GM18870 (cell line): ENCODE measurements around the gene MIER2.
"Not testable (repeated sequence)": the region's sequence is repeated elsewhere in the genome, so short reads cannot be mapped to it uniquely, and the experiment has no call there.

ENCODE experiments used
- ATAC-seq: cut with Tn5 transposase; IDR thresholded peaks from one replicate; pipeline ENCODE4 v1.9.1; 2021; ENCODE audit warnings: moderate library complexity; ENCODE audit not compliant: unreplicated experiment

Gene MIER2

GRCh38 chr19:262125-262524 is 82.5 kb downstream of the MIER2 start:
- ATAC-seq, result no peak

- not testable (repeated sequence) for ATAC-seq
Observed at GRCh38 chr19:256804-257203, 87.8 kb downstream of the MIER2 start.
